Activated CD8-positive, alpha-beta memory T cell treated with anti-CD3 and anti-CD28 coated beads for 24 hours (primary cell): Measurements from ENCODE around the gene POU5F2.

ENCODE experiments used
- DNase-seq: peaks from one replicate; pipeline ENCODE4 v3.0.0-alpha.2; 2020

POU5F2 gene

GRCh38 chr5:93715761-93716160 lies 25.6 kb downstream of the POU5F2 start:
- DNase-seq = no peak

DNA sequence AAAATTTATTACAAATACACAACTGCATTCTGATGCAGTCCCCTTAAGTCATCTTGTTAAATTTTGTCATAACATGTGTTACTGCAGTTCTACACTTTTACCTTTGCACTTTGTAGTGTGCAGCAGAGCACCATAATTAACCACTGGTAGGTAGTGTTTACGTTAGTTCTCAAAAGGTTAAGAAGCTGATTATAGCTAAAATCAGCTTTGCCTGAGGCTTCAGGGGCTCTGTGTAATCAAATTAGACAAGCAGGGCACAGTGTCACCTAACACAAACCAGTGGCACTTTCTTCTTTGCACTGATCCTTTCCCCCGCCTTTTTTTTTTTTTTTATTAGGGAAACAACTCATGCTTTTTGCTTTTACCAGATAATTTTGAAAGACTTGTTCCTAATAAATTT lies 26.1 kb downstream of the POU5F2 start:
- DNase-seq = no peak

DNA sequence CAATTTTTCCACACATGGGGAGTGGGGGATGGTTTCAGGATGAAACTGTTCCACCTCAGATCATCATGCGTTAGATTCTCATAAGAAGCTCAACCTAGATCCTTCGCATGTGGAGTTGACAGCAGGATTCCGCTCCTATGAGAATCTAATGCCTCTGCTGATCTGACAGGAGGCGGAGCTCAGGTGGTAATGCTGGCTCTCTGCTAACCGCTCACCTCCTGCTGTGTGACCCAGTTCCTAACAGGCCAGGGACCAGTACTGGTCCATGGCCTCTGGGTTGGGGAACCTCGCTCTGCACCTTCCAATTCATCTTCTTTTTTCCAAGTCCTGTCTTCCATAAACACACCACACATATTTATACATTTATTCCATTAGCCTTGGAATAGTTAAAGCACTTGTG lies 33.0 kb downstream of the POU5F2 start:
- DNase-seq = no peak

DNA sequence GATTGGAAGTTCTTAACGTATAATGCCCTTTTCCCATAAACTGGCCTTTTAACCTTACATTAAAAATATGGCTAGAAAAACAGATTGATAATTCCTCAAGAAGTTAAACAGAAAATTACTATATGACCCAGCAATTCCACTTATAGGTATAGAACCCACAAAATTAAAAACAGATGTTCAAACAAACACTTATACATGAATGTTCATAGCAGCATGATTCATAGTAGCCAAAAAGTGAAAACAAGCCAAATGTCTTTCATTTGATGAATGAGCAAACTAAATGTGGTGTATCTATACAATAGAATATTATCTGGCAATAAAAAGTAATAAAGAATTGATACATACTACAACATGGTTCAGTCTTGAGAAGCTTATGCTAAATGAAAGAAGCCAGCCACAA lies 35.5 kb downstream of the POU5F2 start:
- DNase-seq = no peak

- DNase-seq = no peak
These were observed 36.4 kb downstream of the POU5F2 start for GRCh38 chr5:93704996-93705395.

GRCh38 chr5:93691997-93692396 lies 49.4 kb downstream of the POU5F2 start:
- DNase-seq = no peak
